GM12892 (cell line): ENCODE data around the gene SHROOM3.

Experiments
- POLR2A ChIP-seq: IDR thresholded peaks from 2 replicates; pipeline ENCODE4 v1.6.1; 2011; ENCODE audit warnings: low read depth, low read length, control low read depth
- POLR2AphosphoS5 ChIP-seq: IDR thresholded peaks from 2 replicates; pipeline ENCODE4 v1.6.1; 2011; ENCODE audit warnings: low read depth, low read length, control low read depth

GRCh38 chr4:76747563-76747962 lies 312.5 kb downstream of the SHROOM3 start:
- TF ChIP-seq POLR2A (no peak), POLR2AphosphoS5 (no peak)
